Activated CD8-positive, alpha-beta T cell treated with anti-CD3 and anti-CD28 coated beads for 36 hours (primary cell): ENCODE results near the gene TRAF4. TPM values are rescaled to one million over a fixed set of nuclear protein-coding genes. Genes with fewer than 3 reads are reported as not detected.

Experiments
- ATAC-seq: fragments of 200-7000 bp; cut with Tn5 transposase; one replicate; pipeline ENCODE4 v1.10.0; 2021; ENCODE audit warnings: mild to moderate bottlenecking, moderate library complexity
- CTCF ChIA-PET: fragments of 350-600 bp; sonication (Branson Sonifier 250); formaldehyde crosslinking; loops from one replicate; lab custom pipeline; 2021; ENCODE audit warnings: antibody characterized with exemption; lab: Charles Lee
- POLR2A ChIA-PET: fragments of 350-600 bp; sonication (Branson Sonifier 250); formaldehyde crosslinking; loops from one replicate; lab custom pipeline; 2021; ENCODE audit warnings: antibody characterized with exemption; lab: Charles Lee
- DNase-seq: peaks from one replicate; pipeline ENCODE4 v3.0.0-alpha.2; 2020
- H3K27ac Mint-ChIP-seq: one replicate; pipeline ENCODE4 v1.8.0; 2021; ENCODE audit warnings: mild to moderate bottlenecking, mixed read lengths
- H3K27me3 Mint-ChIP-seq: one replicate; pipeline ENCODE4 v1.8.0; 2021; ENCODE audit warnings: mixed read lengths
- H3K36me3 Mint-ChIP-seq: one replicate; pipeline ENCODE4 v1.8.0; 2021; ENCODE audit warnings: low read depth, mixed read lengths
- H3K4me1 Mint-ChIP-seq: one replicate; pipeline ENCODE4 v1.8.0; 2021; ENCODE audit warnings: low read depth, mixed read lengths
- H3K4me3 Mint-ChIP-seq: one replicate; pipeline ENCODE4 v1.8.0; 2021; ENCODE audit warnings: mild to moderate bottlenecking, moderate library complexity, mixed read lengths
- H3K9me3 Mint-ChIP-seq: one replicate; pipeline ENCODE4 v1.8.0; 2021; ENCODE audit warnings: mixed read lengths
- CTCF ChIP-seq: fragments of 200-600 bp; IDR thresholded peaks from one replicate; pipeline ENCODE4 v1.8.0; 2022; ENCODE audit warnings: antibody characterized with exemption, mild to moderate bottlenecking
- intact Hi-C: fragments of 100-400 bp; cut with micrococcal nuclease; formaldehyde crosslinking; loops from one replicate; pipeline ENCODE4 v1.10.0; 2022
- total RNA-seq, 2 experiments: library from RNA; stranded (reverse); gene quantifications; one replicate each; pipeline ENCODE4 v1.2.3, GENCODE V29; 2021

The TRAF4 gene
- total RNA-seq, 2 experiments from 2014 or later: 140 to 151 TPM

GRCh38 chr17:28738680-28739384 lies 5.0 kb upstream of the TRAF4 start:
- TF ChIP-seq CTCF: no peak
- peaks cover 19% of the 10 kb centered on the region for H3K36me3 Mint-ChIP-seq
- POLR2A ChIA-PET: interaction anchor here (0.9 to 20.7 kb wide), 4 partner anchors 10 to 27 kb away, joined by 3 to 480 read pairs (median 6); partner anchors contain the start of genes NEK8, PROCA1, RPL23A and TLCD1
- peak overlapping the region; percentile 80 for H3K27ac Mint-ChIP-seq
- ATAC-seq (peak; percentile 59), DNase-seq (peak; percentile 87)
- intact Hi-C loops: no loop called here
- CTCF ChIA-PET: interaction anchor here (1.1 to 17.1 kb wide), 3 partner anchors 11 to 25 kb away, joined by 4 to 609 read pairs (median 17); partner anchors contain the start of genes NEK8 and TLCD1
- H3K4me3 Mint-ChIP-seq: peak overlapping the region; percentile 45
- H3K9me3 Mint-ChIP-seq: peaks cover 3% of the 10 kb centered on the region
- no peaks in the 10 kb centered on the region for H3K27me3 Mint-ChIP-seq
- H3K4me1 Mint-ChIP-seq: peaks cover 42% of the 10 kb centered on the region

- ATAC-seq (no peak), DNase-seq (no peak)
- Mint-ChIP-seq H3K36me3 (peaks cover 31% of the 10 kb centered on the region), H3K27ac (no peak overlapping the region), H3K4me3 (no peak overlapping the region), H3K4me1 (peaks cover 33% of the 10 kb centered on the region), H3K27me3 (no peaks in the 10 kb centered on the region), H3K9me3 (peaks cover 3% of the 10 kb centered on the region)
- POLR2A ChIA-PET: interaction anchor here (1.0 to 20.7 kb wide), 2 partner anchors 12 to 16 kb away, joined by 4 to 480 read pairs; partner anchors contain the start of genes NEK8, RPL23A and TLCD1
- no peak for TF ChIP-seq CTCF
- intact Hi-C loops: no loop called here
- CTCF ChIA-PET: interaction anchor here (1.3 to 17.1 kb wide), 4 partner anchors 9 to 23 kb away, joined by 3 to 609 read pairs (median 11); partner anchors contain the start of genes NEK8 and TLCD1
Observed at GRCh38 chr17:28740406-28741357, 3.1 kb upstream of the TRAF4 start.

GRCh38 chr17:28741358-28742349 lies 2.2 kb upstream of the TRAF4 start:
- ATAC-seq: no peak
- DNase-seq: no peak
- intact Hi-C loops: no loop called here
- no peaks in the 10 kb centered on the region for H3K27me3 Mint-ChIP-seq
- peaks cover 38% of the 10 kb centered on the region for H3K36me3 Mint-ChIP-seq
- ChIA-PET CTCF (interaction anchor here (1.0 to 17.1 kb wide), 4 partner anchors 10 to 22 kb away, joined by 3 to 609 read pairs (median 20); partner anchors contain the start of genes NEK8 and TLCD1), POLR2A (interaction anchor here (1.0 to 20.7 kb wide), 2 partner anchors 11 to 17 kb away, joined by 4 to 480 read pairs; partner anchors contain the start of genes NEK8, RPL23A and TLCD1)
- H3K9me3 Mint-ChIP-seq: peaks cover 2% of the 10 kb centered on the region
- peak overlapping the region; percentile 11 for H3K4me3 Mint-ChIP-seq
- peak overlapping the region; percentile 9 for H3K27ac Mint-ChIP-seq
- H3K4me1 Mint-ChIP-seq: peaks cover 39% of the 10 kb centered on the region
- TF ChIP-seq CTCF: no peak
